Measurements from ENCODE around the gene COL16A1.

GRCh38 chr1:31745096-31745945, 41.5 kb upstream of the COL16A1 start:
- TF ChIP-seq TAF1 (IDR thresholded peaks at IDR 0.05; ENCODE audit: low read depth, low read length) (no peak), POLR2AphosphoS5 (IDR thresholded peaks at IDR 0.05; ENCODE audit: low read depth, low read length) (no peak), POLR2A (IDR thresholded peaks at IDR 0.05; ENCODE audit: low read depth, low read length) (no peak)

All from GM12891 (cell line).